ENCODE measurements around the gene MTMR10. TPM values are rescaled to one million over a fixed set of nuclear protein-coding genes. Genes with fewer than 3 reads are reported as not detected.
A peak's percentile ranks its signal among the peaks of the same experiment; 100 is the strongest.

Gene MTMR10
- total and polyA plus RNA-seq, 2 experiments from 2014 or later, result 4.3 to 11.3 TPM

DNA sequence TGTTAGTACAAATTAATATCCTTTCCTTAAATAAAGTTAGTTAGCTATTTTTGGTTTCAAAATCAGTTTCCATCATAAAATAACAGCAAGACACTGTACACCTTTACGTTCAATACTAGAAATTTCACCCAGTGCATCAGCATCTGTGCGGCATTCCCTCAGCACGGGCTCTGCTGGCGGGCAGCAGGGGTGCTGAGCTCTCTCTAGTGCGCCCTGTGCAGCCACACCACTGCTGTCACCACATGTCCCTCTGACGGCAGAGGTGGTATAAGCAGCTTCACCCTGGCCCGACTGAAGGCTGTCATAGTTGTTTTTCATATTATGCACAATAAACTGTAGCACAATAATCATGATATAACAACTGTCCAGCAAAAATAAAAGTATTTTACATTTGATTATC, 52.3 kb downstream of the MTMR10 start:
- H3F3A ChIP-seq (replicated peaks; ENCODE audit: low read depth), result no peaks in the 10 kb centered on the region
- no peaks in the 10 kb centered on the region for H3K27me3 ChIP-seq (ENCODE audit: insufficient read depth)
- H3K4me2 ChIP-seq, result no peak overlapping the region
- no peak overlapping the region for H3K4me3 ChIP-seq
- no peak overlapping the region for H2AFZ ChIP-seq
- 0 out of 2 replicates have a peak, but pooled peaks cover 2% of the 10 kb centered on the region for H3K79me2 ChIP-seq (replicated peaks; ENCODE audit: insufficient read depth)
- DNase-seq (ENCODE audit: low spot score) (no peak), ATAC-seq (no peak)
- Mint-ChIP-seq H3K27me3 (ENCODE audit: insufficient read depth, low read depth, poor library complexity) (peaks cover 4% of the 10 kb centered on the region), H3K4me3 (no peak overlapping the region), H3K4me1 (no peaks in the 10 kb centered on the region), H3K9me3 (no peaks in the 10 kb centered on the region), H3K36me3 (ENCODE audit: low read depth) (peaks cover 67% of the 10 kb centered on the region), H3K27ac (no peak overlapping the region)
- H3K36me3 ChIP-seq (ENCODE audit: insufficient read depth), result peaks cover 23% of the 10 kb centered on the region
- no peaks in the 10 kb centered on the region; the same call in 1 of the 2 replicates for H4K20me1 ChIP-seq (replicated peaks; ENCODE audit: insufficient read depth)
- TF ChIP-seq ETS1 (IDR thresholded peaks at IDR 0.05) (no peak), ZNF114 (CRISPR knock-in tag; IDR thresholded peaks at IDR 0.05) (no peak)
- H3K9me2 ChIP-seq (ENCODE audit: insufficient read depth), result no peaks in the 10 kb centered on the region
- H3K27ac ChIP-seq (ENCODE audit: low read depth), result no peak overlapping the region
- no peaks in the 10 kb centered on the region for H3K4me1 ChIP-seq (ENCODE audit: insufficient read depth)

GRCh38 chr15:30933293-30933692, 58.1 kb downstream of the MTMR10 start:
- peaks cover 69% of the 10 kb centered on the region for H3K36me3 Mint-ChIP-seq (ENCODE audit: low read depth)
- Histone ChIP-seq H3K4me3 (no peak overlapping the region), H3K79me2 (replicated peaks; ENCODE audit: insufficient read depth) (0 out of 2 replicates have a peak, but pooled peaks cover 6% of the 10 kb centered on the region), H2AFZ (no peak overlapping the region), H4K20me1 (replicated peaks; ENCODE audit: insufficient read depth) (no peaks in the 10 kb centered on the region), H3K4me2 (no peak overlapping the region), H3K27me3 (ENCODE audit: insufficient read depth) (no peaks in the 10 kb centered on the region), H3K36me3 (ENCODE audit: insufficient read depth) (peaks cover under 1% of the 10 kb centered on the region; the same call in 1 of the 2 replicates), H3K27ac (ENCODE audit: low read depth) (no peak overlapping the region), H3K9me2 (ENCODE audit: insufficient read depth) (no peaks in the 10 kb centered on the region), H3K4me1 (ENCODE audit: insufficient read depth) (no peaks in the 10 kb centered on the region), H3F3A (replicated peaks; ENCODE audit: low read depth) (no peaks in the 10 kb centered on the region)
- H3K9me3 Mint-ChIP-seq, result no peaks in the 10 kb centered on the region
- no peak for ATAC-seq
- H3K27me3 Mint-ChIP-seq (ENCODE audit: insufficient read depth, low read depth, poor library complexity), result no peaks in the 10 kb centered on the region
- peak overlapping the region; percentile 39; the same call in 1 of the 2 replicates for H3K27ac Mint-ChIP-seq
- H3K4me3 Mint-ChIP-seq, result no peak overlapping the region
- peaks cover 6% of the 10 kb centered on the region; the same call in 2 of the 3 replicates for H3K4me1 Mint-ChIP-seq
- DNase-seq (ENCODE audit: low spot score), result no peak
- TF ChIP-seq STAT1 (IDR thresholded peaks at IDR 0.05; ENCODE audit: unreplicated experiment), result no peak
- TF ChIP-seq NANOG (IDR thresholded peaks at IDR 0.05; ENCODE audit: borderline replicate concordance), result no peak
- TF ChIP-seq, protein P1, sequence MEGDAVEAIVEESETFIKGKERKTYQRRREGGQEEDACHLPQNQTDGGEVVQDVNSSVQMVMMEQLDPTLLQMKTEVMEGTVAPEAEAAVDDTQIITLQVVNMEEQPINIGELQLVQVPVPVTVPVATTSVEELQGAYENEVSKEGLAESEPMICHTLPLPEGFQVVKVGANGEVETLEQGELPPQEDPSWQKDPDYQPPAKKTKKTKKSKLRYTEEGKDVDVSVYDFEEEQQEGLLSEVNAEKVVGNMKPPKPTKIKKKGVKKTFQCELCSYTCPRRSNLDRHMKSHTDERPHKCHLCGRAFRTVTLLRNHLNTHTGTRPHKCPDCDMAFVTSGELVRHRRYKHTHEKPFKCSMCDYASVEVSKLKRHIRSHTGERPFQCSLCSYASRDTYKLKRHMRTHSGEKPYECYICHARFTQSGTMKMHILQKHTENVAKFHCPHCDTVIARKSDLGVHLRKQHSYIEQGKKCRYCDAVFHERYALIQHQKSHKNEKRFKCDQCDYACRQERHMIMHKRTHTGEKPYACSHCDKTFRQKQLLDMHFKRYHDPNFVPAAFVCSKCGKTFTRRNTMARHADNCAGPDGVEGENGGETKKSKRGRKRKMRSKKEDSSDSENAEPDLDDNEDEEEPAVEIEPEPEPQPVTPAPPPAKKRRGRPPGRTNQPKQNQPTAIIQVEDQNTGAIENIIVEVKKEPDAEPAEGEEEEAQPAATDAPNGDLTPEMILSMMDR (conservative IDR thresholded peaks at IDR 0.05; ENCODE audit: low read depth in 2 of 2), result no peak
- no peak for TF ChIP-seq EZH2phosphoT487 (IDR thresholded peaks at IDR 0.05; ENCODE audit: unreplicated experiment)
- TF ChIP-seq ETS1 (IDR thresholded peaks at IDR 0.05), result no peak
- no peak for TF ChIP-seq POLR2AphosphoS5 (IDR thresholded peaks at IDR 0.05; ENCODE audit: low read depth)
- no peak for TF ChIP-seq ZNF114 (CRISPR knock-in tag; IDR thresholded peaks at IDR 0.05)
- TF ChIP-seq EZH2 (IDR thresholded peaks at IDR 0.05; ENCODE audit: low read depth, unreplicated experiment), result no peak
- TF ChIP-seq, protein P2, sequence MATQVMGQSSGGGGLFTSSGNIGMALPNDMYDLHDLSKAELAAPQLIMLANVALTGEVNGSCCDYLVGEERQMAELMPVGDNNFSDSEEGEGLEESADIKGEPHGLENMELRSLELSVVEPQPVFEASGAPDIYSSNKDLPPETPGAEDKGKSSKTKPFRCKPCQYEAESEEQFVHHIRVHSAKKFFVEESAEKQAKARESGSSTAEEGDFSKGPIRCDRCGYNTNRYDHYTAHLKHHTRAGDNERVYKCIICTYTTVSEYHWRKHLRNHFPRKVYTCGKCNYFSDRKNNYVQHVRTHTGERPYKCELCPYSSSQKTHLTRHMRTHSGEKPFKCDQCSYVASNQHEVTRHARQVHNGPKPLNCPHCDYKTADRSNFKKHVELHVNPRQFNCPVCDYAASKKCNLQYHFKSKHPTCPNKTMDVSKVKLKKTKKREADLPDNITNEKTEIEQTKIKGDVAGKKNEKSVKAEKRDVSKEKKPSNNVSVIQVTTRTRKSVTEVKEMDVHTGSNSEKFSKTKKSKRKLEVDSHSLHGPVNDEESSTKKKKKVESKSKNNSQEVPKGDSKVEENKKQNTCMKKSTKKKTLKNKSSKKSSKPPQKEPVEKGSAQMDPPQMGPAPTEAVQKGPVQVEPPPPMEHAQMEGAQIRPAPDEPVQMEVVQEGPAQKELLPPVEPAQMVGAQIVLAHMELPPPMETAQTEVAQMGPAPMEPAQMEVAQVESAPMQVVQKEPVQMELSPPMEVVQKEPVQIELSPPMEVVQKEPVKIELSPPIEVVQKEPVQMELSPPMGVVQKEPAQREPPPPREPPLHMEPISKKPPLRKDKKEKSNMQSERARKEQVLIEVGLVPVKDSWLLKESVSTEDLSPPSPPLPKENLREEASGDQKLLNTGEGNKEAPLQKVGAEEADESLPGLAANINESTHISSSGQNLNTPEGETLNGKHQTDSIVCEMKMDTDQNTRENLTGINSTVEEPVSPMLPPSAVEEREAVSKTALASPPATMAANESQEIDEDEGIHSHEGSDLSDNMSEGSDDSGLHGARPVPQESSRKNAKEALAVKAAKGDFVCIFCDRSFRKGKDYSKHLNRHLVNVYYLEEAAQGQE (IDR thresholded peaks at IDR 0.05; ENCODE audit: unreplicated experiment), result no peak
